HG03159 (cell line): ENCODE measurements around the gene KCND2.
"Not testable (repeated sequence)": the region's sequence is repeated elsewhere in the genome, so short reads cannot be mapped to it uniquely, and the experiment has no call there.

Experiments
- ATAC-seq: cut with Tn5 transposase; IDR thresholded peaks from one replicate; pipeline ENCODE4 v1.9.1; 2021; ENCODE audit warnings: mild to moderate bottlenecking, moderate library complexity; ENCODE audit not compliant: unreplicated experiment

Gene KCND2

DNA sequence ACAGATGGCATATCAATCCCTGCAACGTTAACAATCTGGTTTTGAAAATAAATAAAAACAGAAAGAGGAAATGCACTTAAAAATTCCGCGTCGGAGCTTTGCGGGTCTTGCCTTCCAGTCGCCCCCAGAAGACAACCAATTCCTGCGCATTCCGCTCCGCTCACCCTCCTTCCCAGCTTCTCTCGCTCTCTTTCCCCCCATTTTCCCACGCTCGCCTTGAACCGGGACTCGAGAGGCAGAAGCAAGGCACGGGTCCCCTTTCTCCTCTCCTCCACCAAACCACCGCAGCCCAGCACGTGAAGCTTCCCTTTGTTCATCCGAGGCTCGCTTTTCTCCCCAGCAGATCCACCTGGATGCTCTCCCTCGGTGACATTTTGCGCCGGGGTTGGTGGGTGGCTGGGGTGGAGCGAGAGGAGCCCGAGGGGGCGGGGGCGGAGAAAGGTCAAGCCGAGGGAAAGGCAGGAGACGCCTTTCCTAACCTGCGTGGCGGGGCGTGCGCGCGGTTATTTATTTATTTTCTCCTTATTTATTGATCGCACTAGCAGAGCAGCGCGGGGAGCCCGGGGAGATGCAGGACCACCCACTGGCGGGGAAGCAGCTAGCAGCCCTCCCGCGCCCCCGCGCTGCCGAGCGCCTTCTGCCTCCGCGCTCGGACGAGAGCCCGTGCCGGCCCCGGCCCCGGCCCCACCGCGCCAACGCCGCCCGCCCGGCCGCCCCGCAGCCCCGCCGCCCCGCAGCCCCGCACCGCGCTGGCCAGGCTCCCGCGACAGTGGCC is at the start of gene KCND2:
Gene KCND2 (plus strand): TSS at position 475 of the 775 bp plus-strand sequence.
- ATAC-seq = peak; percentile 45

DNA sequence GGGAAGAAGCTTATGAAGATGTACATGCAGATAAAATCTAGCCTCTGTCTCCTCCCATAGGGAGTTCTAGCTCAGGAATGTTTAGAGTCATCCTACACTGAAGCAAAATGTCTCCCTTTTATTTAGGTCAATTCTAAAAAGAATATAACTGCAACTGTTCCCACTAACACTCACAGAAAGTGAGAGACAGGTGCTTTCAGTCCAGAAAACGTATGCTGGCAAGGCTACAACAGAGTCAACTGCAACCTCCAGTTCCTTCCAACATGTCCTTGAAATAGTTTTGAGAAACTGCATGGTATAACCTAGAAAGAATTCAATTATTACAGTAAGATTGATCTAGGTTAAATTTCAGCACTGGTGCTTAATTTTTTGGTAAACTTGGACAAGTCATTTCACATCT is 46.8 kb upstream of the KCND2 start:
- ATAC-seq = no peak

DNA sequence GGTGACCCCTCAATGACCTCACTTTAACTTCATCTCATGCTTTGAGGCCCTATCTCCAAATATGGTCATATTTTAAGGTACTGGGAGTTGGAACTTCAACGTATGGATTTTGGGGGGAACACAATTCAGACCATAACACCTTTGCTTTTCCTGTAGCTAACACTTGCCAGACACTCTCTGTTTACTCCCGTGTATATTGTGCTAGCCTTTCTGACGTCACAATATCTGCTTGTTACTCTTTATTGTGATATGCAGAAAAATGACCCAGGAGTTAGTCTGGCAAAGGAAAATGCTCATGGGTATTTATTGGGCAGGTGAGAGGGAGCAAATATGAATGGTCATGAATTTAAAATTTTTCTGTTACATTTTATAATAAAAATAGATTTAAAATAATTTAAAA is 45.7 kb upstream of the KCND2 start:
- ATAC-seq = no peak

DNA sequence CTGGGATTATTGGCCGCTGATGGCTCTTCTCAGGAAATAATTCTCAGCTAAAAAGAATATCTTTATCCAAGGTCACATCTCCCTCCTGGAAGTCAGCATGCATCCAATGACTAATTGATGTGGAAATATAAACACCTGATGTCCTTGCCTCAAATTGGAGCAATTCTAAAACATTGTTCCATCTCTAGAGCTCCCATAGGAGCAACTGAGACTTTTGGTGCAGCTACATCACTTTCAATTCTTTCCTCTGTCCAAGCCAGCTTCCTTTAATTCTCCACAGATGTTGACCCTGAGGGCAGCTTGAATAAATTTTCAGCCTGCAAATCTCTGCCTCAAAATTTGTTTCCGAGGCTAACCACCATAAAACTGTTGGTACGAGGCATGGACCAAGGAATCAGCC is 43.9 kb upstream of the KCND2 start:
- no peak for ATAC-seq

DNA sequence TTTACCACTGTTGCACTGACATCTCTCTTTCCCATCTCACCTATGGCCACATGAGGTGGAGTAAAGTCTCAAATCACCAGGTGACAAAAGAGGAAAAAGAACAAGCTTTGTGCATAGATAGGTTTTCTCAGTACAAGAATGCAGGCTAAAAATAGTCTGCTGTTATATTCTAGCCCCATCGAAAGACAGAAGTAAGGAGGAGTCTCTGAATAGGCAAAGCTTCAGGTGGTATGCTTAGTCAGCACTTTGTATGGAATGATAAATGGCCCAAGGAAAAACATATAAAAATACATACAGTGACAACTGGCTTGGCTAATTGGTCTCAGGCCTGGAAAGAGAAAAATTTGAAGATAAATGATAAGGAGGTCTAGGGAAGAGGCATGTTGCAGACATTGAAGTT is 39.6 kb upstream of the KCND2 start:
- ATAC-seq = no peak

DNA sequence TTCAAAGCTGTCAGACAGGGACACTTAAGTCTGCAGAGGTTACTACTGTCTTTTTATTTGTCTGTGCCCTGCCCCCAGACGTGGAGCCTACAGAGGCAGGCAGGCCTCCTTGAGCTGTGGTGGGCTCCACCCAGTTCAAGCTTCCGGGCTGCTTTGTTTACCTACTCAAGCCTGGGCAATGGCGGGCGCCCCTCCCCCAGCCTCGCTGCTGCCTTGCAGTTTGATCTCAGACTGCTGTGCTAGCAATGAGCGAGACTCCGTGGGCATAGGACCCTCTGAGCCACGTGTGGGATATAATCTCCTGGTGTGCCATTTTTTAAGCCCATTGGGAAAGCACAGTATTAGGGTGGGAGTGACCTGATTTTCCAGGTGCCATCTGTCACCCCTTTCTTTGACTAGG is 32.6 kb upstream of the KCND2 start:
- not testable (repeated sequence) for ATAC-seq

DNA sequence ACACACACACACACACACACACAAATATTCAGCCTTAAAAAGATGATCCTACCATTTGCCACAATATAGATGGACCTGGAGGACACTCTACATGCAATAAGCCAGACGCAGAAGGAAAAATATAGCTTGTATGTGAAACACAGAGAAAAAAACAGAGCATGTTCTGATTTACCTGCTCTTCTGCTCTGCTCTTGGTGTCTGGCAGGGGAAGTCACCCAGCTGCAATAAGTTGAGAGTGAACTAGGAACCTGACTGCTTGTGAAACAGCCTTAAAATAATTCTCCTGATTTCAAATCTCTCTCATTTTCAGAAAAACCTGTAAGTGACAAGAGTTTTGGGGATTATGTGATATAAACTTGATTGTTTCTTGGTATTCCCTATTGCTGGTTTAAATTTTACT is 31.0 kb upstream of the KCND2 start:
- ATAC-seq = no peak

DNA sequence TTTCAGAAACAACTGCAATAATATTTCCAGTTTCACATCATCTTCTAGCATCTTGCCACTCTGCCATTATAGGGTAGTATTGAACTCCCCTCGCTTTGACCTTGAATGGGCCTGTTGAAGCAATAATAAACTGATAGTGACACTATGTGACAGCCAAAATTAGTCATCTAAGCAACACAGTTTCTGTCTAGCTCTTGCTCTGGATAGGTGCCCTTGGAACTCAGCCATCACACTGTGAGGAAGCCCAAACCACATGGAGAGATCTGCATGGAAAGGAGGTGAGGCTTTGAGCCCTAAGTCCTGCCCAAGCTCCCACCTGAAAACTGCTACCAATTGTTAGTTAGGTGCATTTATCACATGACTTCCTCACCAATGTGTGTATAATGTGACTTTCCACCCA is 18.1 kb upstream of the KCND2 start:
- no peak for ATAC-seq

DNA sequence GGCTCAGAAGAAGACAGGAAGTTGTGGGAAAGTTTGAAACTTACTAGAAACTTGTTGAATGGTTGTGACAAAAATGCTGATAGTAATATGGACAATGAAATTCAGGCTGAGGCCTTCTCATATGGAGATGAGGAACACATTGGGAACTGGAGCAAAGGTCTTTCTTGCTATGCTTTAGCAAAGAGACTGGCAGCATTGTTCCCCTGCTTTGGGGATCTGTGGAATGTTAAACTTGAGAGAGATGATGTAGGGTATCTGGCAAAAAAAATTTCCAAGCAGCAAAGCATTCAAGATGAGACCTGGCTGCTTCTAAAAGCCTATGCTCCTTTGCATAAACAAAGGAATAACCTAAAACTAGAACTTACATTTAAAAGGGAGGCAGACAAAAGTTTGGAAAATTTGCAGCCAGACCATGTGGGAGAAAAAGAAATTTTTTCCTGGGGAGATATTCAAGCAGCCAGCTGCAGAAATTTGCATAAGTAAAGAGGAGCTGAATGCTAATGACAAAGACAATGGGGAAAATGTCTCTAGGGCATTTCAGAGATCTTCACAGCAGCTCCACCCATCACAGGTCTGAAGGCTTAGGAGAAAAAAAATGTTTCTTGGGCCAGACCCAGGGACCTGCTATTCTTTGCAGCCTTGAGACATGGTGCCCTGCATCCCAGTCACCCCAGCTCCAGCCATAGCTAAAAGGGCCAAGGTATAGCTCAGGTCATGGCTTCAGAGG is 16.5 kb upstream of the KCND2 start:
- ATAC-seq = no peak

DNA sequence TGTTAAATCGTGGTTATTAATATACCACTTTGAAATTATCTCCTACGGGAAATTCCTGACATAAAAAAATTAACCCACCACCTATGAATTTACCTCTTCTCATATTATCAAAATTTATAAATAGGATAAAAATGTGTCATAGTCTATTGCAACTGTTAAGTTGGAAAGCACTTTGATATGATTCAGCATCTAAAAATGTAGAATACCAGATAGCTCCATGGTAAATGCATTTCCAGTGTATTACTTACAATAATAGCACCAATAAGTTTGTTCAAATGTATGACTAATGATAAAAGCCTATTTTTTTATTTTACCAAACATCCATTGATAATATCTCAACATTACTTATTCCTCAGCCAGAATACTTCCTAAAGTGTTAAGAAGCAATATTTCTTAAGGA is 13.6 kb upstream of the KCND2 start:
- no peak for ATAC-seq

DNA sequence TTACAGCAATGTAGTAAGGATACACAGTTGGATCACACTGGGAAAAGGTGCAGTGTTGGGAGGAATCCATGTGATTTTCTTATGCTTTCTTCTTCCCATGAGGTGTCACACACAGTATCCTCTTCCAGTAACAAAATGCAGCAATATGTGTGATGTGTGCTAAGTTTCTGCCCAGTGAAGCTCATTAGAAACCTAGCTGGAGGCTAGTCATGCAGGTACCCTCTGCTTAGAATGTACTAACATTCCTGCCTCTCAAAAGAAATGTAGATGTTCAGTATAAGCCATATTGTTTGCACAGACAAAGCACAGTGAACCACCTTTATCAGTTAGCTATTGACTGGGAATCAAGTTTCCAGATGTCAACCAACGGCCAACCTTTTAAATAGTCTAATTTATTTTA is 12.9 kb upstream of the KCND2 start:
- no peak for ATAC-seq

DNA sequence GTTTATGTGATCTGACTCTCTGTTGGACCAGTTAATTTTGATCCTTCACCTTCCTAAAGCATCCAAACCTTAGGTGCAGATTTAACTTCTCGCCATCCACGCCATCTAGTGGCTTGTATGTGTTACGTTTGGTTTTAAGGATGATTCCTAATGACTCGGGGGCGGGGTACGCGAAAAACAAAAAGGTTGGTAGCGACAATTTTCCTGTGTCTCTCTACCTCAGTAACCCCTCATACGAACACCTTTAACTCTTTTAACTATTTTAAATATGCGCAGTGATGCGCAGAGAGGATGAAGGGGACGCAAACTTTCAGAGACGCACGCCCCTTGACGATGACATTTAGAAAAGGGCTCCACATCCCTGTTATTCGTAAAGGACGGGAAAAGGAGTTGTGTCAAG is 714 bp upstream of the KCND2 start:
- peak; percentile 52 for ATAC-seq

DNA sequence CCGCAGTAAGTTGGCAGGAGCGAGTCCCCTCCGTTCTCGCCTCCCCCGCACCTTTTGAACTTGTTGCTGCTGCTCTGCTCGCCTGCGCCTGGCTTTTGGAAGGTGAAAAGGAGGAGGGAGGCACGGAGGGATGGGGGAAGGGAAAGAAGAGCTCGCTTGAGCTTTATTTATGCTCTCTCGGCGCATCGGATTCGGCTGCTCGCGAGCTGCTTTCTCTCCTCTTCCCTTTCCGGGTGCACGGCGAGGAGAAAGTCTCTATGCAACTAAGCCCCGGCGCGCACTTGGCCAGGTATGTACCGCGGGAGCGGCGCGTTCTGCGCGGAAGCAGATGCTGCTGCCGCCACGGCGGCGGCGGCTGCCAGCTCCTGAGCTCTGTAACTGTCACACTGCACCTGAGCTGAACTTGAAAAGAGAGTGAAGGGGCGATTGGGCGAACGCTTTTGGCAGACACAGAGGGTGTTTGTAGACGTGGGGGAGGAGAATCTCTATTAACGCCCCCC is 551 bp downstream of the KCND2 start:
- ATAC-seq = peak; percentile 69

DNA sequence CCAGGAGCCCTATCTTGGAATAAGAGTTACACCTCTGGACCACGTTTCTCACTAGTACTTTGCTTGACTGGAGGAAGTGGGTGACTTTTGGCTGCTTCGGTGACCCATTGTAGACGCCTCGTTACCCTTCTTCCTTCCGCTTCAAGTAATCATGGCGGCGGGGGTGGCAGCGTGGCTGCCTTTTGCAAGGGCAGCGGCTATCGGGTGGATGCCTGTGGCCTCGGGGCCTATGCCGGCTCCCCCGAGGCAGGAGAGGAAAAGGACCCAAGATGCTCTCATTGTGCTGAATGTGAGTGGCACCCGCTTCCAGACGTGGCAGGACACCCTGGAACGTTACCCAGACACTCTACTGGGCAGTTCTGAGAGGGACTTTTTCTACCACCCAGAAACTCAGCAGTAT is 1.5 kb downstream of the KCND2 start:
- ATAC-seq = no peak

DNA sequence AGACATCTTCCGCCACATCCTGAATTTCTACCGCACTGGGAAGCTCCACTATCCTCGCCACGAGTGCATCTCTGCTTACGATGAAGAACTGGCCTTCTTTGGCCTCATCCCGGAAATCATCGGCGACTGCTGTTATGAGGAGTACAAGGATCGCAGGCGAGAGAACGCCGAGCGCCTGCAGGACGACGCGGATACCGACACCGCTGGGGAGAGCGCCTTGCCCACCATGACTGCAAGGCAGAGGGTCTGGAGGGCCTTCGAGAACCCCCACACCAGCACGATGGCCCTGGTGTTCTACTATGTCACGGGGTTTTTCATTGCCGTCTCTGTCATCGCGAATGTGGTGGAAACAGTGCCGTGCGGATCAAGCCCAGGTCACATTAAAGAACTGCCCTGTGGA is 1.9 kb downstream of the KCND2 start:
- no peak for ATAC-seq

DNA sequence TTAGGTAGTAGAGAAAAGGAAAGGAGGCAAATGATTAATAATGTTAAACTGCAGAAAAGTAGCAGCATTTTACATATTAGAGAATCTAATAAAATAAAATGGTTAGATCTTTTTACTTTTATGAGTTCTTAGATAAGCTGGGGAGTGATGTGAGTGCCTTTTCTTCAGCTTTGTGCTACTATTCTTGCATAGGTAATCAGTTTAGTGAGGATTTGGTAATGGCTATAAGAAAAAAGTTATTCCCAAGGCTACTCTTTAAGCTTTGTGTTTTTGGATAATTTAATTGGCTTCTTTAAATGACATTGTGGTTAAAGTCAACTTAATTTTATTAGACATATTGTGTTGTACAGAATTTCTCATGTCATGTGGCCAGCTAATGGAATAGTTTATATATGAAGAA is 3.7 kb downstream of the KCND2 start:
- ATAC-seq = no peak

DNA sequence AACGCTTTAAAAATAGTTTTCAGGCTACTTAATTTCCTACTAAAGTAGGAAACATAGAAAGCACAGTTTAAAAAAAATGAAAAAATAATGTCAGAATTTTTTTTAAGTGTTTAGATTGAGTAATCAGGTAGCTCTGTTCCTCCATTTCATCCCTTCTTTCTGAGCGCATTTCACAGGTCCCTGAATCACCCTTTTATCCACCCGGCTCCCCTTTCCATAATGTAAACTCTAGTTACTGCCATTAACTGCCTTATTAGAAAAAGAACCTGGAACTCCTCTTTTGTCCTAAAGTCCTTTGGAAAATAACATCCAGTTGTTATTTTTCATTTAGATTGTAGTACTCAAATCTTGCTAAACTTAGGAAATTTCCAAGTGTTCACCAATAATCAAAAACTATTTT is 5.8 kb downstream of the KCND2 start:
- ATAC-seq = no peak

DNA sequence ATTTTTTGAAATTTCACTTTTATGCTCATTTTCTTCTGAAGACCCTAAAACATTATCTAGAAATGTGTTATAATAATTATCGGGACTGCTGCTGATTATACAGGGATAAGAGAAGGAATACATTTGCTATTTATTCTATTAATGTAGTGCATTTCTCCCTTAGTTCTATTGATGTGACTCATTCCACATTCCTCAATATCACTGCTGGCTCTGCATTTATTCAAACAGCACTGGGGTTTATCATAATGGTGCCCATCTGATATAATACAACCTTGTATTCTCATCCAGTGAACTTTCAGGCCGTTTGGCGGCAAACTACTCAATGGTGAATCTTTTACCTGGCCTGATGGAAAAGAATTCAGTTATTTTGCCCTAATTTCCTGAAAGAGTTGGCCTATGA is 7.8 kb downstream of the KCND2 start:
- ATAC-seq = no peak

DNA sequence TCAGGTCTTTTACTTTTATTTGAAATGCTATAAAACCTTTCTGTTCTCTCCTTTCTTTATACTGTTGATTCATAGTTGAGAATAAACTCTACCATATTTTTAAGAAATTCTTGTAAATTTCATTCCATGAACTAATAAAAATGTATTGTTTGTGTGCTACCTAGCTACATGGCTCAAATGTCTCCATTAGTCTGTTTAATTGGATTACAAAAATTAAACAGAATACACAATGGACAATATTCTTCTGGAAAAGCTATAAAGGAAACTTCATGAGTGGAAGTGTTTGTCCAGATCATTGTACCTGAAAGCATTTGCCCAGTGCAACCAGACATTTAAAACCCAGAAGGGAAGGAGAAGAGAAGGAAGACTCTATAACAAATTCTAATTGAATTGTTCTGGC is 20.1 kb downstream of the KCND2 start:
- ATAC-seq = no peak

DNA sequence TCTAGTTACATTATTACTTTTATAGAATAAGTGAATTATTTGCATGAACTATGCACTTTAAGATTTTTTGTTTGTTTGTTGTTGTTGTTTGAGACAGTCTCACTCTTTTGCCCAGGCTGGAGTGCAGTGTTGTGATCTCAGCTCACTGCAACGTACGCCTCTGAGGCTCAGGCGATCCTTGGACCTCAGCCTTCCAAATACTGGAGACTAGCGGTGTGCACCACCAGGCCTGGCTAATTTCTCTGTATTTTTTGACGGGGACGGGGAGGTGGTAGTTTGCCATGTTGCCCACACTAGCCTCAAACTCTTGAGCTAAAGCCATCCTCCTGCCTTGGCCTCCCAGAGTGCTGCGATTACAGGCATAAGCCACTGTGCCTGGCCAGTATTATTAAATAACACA is 29.2 kb downstream of the KCND2 start:
- no peak for ATAC-seq

DNA sequence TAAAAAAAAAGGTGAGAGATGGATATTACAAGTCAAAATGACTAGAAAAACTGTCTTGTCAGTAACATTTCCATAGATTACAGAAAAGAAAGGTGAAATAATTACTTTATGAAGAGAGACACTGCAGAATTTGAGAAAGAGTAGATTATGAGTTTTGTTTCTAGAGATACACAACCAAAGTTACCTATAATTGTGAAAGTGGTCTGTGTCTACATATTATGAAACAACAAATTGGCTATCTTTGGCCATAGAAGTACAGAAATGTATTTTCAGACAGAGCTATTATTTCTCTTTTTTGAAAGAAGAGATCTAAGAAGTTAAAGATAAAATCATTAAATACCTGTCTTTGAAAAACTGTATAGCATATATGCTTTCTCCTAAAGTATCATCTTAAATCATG is 30.1 kb downstream of the KCND2 start:
- no peak for ATAC-seq

DNA sequence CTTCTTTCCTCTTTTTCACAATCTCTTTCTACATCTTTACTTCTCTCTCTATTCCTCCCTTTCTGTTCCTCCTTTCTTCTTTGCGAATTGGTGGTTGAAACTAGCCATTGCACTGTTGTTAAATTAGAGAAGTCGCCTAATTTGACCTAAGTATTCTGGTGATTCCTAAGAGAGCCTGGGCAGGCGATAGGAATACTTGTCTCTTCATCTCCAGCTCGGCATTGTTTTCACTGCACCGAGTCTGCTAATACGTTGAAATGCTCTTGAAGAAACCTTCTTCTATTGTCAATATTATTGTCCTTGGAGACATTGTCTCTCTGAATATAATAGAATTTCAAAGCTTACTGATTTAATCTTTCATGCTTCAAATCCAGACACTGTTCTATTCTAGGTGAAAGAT is 31.7 kb downstream of the KCND2 start:
- no peak for ATAC-seq
